ENCODE results near the gene RASSF4.

The RASSF4 gene
- total RNA-seq: 0 to 0.67 reads per million in 2 donors

- DNase-seq: peak; percentile 85 to 91 (median 88)
These were observed at the start of gene RASSF4 for GRCh38 chr10:44959247-44960087. TSS of gene RASSF4 (plus strand) at chr10:44959802. CDS start at chr10:44970203, 10,401 bp downstream.

- DNase-seq: no peak
These were observed 49.7 kb upstream of the RASSF4 start for GRCh38 chr10:44909910-44910309.

- DNase-seq: no peak
These were observed 49.0 kb upstream of the RASSF4 start for GRCh38 chr10:44910602-44911001.

GRCh38 chr10:44911081-44911540 is 48.5 kb upstream of the RASSF4 start, which contains the start of gene TMEM72:
TSS of gene TMEM72 (plus strand) at chr10:44911337. CDS start at chr10:44911513, 176 bp downstream.
- DNase-seq: no peak

GRCh38 chr10:44911951-44912350 is 47.7 kb upstream of the RASSF4 start:
- no peak for DNase-seq

- DNase-seq: peak in 2 of 5 experiments; percentile 12 to 80
These were observed 46.1 kb upstream of the RASSF4 start for GRCh38 chr10:44913350-44914081.

GRCh38 chr10:44914891-44915290 is 44.7 kb upstream of the RASSF4 start:
- DNase-seq: no peak

- no peak for DNase-seq
These were observed 43.2 kb upstream of the RASSF4 start for GRCh38 chr10:44916429-44916828.

- no peak for DNase-seq
These were observed 41.8 kb upstream of the RASSF4 start for GRCh38 chr10:44917848-44918247.

GRCh38 chr10:44920252-44920651 is 39.4 kb upstream of the RASSF4 start:
- no peak for DNase-seq

GRCh38 chr10:44921061-44921460 is 38.5 kb upstream of the RASSF4 start:
- DNase-seq: no peak

GRCh38 chr10:44921506-44921905 is 38.1 kb upstream of the RASSF4 start:
- no peak for DNase-seq

- no peak for DNase-seq
These were observed 37.6 kb upstream of the RASSF4 start for GRCh38 chr10:44922021-44922420.

- DNase-seq: no peak
These were observed 36.6 kb upstream of the RASSF4 start for GRCh38 chr10:44922796-44923545.

- no peak for DNase-seq
These were observed 36.0 kb upstream of the RASSF4 start for GRCh38 chr10:44923611-44924010.

GRCh38 chr10:44924261-44925040 is 35.2 kb upstream of the RASSF4 start:
- DNase-seq: no peak

- no peak for DNase-seq
These were observed 34.4 kb upstream of the RASSF4 start for GRCh38 chr10:44925224-44925623.

- no peak for DNase-seq
These were observed 33.5 kb upstream of the RASSF4 start for GRCh38 chr10:44925811-44926750.

GRCh38 chr10:44926751-44927351 is 32.8 kb upstream of the RASSF4 start:
- no peak for DNase-seq

GRCh38 chr10:44927352-44927751 is 32.2 kb upstream of the RASSF4 start:
- DNase-seq: no peak
